CD4-positive, alpha-beta T cell treated with Interleukin-4 for 1 hour (primary cell): Measurements from ENCODE around the gene MUC5B.
"Not testable (repeated sequence)": the region's sequence is repeated elsewhere in the genome, so short reads cannot be mapped to it uniquely, and the experiment has no call there.

ENCODE experiments used
- DNase-seq, 2 donors: peaks; one replicate each; pipeline ENCODE4 v3.0.0-alpha.2; 2020 to 2022

MUC5B gene

DNA sequence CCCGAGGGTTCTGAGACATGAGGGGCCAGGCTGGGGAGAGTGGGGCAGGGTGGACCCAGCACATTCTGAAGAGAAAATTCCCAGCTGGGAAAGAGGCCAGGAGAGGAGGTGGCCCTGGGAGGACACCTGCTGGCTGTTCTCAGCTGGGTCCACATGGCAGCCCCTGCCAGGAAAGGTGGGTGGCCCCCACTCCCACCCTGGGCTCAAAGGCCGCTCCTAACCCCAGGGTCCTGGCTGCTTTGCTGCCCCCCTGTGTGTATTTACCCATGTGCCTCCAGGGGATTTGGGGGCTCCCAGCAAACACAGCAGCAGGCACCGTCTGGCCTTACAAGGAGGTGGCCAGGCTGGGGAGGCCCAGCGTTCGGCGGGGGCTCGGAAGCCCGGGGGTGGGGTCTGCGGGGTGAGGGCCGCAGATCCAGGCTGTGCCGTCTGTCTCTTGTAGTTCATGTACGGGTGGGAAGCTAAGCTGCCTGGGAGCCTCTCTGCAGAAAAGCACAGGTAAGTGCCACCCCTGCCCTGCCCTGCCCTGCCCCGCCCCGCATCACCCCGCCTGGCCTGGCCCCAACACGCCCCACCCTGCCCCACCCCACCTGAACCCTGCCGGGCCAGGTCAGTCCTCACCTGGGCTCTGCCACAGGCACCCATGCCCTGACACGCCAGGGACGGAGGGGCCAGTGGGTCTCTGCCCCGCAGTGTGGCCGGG, 10.6 kb downstream of the MUC5B start:
- no peak for DNase-seq

DNA sequence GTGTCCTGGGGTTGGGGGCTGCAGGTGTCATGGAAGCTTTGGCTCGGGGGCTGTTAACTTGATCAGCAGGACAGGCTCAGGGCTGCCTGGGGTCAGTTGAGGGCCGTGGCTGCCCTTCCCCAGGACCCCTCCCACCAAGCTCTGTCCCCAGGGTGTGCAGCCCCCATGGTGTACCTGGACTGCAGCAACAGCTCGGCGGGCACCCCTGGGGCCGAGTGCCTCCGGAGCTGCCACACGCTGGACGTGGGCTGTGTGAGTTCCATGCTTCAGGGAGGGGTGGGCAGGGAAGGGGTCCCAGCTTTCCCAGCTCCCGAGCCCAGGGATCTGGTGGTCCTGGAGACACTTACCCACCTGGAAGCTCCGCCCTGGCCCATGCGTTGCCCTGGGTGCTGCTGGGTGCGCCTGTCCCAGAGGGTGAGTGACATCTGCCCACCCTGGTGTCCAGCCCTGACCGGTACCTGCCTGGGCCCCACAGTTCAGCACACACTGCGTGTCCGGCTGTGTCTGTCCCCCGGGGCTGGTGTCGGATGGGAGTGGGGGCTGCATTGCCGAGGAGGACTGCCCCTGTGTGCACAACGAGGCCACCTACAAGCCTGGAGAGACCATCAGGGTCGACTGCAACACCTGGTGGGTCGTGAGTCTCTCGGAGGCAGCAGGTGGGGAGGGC, 11.3 kb downstream of the MUC5B start:
- DNase-seq: no peak

DNA sequence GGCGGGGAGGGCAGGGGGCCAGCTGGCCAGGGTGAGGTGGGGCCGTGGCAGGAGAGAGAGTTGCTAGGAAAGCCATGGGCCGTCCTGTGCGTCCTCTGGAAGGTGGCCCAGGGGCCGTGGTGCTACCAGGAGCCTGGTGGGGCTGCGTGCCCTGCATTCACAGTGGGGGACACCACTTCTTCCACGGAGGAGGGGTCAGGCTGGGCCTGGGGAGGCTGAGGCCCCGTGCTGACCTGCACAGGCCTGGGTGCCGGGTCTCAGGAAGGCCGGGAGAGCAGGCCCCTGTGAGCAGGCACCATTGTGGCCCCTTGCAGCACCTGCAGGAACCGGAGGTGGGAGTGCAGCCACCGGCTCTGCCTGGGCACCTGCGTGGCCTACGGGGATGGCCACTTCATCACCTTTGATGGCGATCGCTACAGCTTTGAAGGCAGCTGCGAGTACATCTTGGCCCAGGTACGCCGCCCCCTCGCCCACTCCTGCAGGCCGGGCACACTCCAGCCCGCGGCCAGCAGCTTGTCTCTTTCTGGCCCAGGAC, 12.0 kb downstream of the MUC5B start:
- no peak for DNase-seq

DNA sequence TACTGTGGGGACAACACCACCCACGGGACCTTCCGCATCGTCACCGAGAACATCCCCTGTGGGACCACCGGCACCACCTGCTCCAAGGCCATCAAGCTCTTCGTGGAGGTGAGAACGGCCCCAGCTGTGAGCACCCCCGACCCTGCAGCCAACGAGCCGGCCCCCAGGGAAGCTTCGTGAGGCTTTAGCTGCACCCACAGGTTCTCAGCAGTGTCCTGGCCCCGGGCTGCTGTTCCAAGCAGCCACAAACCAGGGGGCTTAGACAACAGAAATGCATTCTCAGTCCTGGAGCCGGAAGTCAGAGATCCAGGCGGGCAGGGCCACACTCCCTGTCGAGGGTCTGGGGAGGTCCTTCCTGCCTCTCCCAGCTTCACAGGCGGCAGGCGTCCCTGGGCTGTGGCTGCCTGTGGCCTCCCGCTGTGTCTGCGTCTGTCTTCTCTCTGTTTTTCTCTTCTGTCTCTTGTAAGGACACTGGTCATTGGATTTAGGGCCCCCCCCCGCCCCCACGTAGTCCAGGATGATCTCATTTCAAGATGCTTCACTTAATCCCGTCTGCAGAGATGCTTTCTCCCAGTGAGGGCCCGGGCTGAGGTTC, 12.5 kb downstream of the MUC5B start:
- no peak for DNase-seq

DNA sequence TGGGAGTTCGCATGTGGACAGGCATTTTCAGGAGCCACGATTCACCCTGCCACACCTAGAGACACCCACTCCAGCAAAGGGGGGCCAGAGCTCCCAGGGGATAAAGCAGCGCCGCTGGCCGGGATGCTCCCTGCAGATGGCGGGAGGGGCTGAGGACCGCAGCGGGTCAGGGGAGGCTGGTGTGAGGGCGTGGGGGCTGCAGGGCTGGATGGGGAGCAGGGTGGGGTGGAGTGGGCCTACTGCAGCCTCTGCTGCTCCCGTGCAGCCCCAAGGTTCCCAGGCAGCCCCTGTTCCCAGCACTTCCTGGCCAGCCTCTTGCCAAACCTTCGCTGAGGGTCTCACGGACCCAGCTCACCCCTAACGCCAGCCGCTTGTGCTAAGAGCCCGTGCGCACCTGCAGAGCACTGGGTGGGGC, 13.0 kb downstream of the MUC5B start:
- no peak for DNase-seq

DNA sequence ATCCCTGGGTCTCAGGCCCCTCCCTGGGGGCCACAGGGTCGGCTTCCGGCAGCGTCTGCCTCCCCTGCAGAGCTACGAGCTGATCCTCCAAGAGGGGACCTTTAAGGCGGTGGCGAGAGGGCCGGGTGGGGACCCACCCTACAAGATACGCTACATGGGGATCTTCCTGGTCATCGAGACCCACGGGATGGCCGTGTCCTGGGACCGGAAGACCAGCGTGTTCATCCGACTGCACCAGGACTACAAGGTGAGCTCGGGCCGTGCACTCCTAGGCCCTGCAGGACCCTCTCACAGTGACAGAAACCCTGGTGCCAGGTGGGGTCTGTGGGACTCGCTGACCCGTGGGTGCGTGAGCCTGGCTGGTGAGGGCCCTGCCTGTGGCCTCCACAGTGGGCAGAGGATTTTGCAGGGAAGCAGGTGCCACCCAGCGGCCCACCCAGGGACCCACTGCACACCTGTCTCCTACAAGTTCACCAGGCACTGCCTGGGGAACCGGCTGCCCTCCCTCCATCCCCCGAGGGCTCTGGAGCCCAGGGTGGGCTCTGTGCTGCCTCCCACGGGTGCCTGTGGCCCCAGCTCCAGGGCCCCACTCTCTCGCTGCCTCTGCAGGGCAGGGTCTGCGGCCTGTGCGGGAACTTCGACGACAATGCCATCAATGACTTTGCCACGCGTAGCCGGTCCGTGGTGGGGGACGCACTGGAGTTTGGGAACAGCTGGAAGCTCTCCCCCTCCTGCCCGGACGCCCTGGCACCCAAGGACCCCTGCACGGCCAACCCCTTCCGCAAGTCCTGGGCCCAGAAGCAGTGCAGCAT, 13.7 kb downstream of the MUC5B start:
- no peak for DNase-seq

DNA sequence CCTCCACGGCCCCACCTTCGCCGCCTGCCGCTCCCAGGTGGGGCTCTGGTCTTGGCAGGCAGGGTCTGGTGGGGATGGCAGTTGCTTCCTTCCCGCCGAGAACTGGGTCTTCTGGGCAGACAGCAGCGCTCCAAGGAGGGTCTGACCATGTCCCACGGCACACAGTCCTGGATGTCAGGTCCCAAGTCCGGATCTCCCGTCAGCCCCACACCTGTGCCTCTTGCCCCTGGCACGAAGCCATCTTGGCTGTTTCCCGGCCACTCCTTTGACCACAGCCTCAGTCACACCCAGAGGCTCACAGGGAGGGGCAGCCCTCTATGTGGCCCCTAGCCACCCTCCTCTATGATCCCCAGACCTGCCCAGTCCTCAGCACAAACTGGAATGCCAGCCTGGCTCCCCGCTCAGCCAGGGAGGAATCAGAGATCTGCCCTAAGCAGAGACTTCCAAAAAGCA, 14.3 kb downstream of the MUC5B start:
- no peak for DNase-seq

DNA sequence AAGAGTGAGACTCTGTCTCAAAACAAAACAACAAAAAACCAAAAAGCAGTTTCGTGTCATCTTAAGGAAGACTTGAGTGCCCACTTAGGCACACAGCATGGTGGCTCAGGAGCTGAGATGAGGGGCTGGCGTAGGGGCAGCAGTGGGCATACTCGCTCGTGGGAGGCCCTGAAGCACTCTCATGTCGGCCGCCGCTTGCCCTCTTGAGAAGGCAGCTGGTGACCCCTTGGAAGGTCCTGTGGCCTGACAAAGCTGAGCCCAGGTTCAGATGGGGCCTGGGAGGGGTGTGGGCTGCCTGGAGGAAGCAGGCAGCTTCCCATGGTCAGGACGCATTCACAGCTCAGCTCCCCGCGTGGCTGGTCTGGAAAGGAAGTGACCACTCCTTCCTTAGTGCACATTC, 15.0 kb downstream of the MUC5B start:
- no peak for DNase-seq

DNA sequence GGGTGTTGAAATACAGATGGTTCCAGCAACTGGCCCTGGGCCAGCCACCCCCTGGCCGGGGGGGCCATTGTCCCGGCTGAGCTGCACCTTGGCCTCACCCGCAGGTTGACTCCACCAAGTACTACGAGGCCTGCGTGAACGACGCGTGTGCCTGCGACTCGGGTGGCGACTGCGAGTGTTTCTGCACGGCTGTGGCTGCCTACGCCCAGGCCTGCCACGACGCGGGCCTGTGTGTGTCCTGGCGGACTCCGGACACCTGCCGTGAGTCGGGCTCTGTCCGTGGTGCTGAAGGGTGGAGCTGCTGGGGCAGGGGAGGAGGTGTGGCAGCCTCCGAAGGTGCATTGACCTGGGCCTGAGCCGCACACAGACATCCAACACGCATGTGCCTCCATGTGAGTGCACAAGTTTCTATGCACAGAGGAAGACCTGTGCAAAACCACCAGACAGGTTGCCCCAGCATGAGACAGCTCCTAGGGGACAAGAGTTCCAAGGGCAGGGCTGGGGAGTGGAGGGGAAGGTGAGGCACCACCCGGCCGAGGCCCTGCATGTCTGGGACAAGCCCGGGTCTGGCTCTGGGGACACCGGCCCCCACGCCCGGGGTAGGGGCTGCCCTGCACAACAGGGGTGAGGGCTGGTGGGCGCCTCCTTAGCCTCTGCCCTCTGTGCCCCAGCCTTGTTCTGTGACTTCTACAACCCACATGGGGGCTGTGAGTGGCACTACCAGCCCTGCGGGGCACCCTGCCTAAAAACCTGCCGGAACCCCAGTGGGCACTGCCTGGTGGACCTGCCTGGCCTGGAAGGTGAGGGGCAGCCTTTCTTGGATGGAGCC, 16.1 kb downstream of the MUC5B start:
- DNase-seq: no peak

DNA sequence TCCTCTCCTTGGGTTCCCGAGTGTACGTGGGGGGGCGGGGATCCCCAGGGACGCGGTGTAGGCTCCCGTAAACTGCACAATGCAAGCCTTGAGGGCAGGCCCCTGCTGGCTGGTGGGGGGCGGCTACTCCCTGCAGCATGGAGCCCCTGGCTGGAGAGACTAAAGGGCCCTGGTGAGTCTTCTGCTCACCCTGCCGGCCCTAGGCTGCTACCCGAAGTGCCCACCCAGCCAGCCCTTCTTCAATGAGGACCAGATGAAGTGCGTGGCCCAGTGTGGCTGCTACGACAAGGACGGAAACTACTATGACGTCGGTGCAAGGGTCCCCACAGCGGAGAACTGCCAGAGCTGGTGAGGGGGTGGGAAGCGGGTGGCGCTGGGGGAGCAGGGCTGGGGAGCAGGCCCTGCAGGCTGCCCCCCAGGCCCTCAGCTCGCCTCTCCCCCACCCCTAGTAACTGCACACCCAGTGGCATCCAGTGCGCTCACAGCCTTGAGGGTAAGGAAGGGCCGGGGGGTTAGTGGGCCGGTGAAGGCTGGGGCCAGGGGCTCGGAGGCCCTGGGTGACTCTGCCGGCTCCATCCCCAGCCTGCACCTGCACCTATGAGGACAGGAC, 16.8 kb downstream of the MUC5B start:
- no peak for DNase-seq

DNA sequence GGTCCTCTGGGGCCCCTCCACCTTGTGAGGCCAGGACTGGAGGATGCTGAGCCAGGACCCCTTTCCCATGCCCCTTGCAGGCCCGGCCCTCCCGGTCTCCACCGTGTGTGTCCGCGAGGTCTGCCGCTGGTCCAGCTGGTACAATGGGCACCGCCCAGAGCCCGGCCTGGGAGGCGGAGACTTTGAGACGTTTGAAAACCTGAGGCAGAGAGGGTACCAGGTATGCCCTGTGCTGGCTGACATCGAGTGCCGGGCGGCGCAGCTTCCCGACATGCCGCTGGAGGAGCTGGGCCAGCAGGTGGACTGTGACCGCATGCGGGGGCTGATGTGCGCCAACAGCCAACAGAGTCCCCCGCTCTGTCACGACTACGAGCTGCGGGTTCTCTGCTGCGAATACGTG, 17.9 kb downstream of the MUC5B start:
- no peak for DNase-seq

DNA sequence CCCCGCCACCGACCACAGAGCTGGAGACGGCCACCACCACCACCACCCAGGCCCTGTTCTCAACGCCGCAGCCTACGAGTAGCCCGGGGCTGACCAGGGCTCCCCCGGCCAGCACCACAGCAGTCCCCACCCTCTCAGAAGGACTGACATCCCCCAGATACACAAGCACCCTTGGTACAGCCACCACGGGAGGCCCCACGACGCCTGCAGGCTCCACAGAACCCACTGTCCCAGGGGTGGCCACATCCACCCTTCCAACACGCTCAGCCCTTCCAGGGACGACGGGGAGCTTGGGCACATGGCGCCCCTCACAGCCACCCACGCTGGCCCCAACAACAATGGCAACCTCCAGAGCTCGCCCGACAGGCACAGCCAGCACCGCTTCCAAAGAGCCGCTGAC, 18.8 kb downstream of the MUC5B start:
- no peak for DNase-seq

DNA sequence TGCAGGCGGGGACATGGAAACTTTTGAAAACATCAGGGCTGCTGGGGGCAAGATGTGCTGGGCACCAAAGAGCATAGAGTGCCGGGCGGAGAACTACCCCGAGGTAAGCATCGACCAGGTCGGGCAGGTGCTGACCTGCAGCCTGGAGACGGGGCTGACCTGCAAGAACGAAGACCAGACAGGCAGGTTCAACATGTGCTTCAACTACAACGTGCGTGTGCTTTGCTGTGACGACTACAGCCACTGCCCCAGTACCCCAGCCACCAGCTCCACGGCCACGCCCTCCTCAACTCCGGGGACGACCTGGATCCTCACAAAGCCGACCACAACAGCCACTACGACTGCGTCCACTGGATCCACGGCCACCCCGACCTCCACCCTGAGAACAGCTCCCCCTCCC, 19.4 kb downstream of the MUC5B start:
- no peak for DNase-seq

DNA sequence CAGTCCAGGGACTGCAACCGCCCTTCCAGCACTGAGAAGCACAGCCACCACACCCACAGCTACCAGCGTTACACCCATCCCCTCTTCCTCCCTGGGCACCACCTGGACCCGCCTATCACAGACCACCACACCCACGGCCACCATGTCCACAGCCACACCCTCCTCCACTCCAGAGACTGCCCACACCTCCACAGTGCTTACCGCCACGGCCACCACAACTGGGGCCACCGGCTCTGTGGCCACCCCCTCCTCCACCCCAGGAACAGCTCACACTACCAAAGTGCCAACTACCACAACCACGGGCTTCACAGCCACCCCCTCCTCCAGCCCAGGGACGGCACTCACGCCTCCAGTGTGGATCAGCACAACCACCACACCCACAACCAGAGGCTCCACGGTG, 19.9 kb downstream of the MUC5B start:
- DNase-seq: not testable (repeated sequence)

DNA sequence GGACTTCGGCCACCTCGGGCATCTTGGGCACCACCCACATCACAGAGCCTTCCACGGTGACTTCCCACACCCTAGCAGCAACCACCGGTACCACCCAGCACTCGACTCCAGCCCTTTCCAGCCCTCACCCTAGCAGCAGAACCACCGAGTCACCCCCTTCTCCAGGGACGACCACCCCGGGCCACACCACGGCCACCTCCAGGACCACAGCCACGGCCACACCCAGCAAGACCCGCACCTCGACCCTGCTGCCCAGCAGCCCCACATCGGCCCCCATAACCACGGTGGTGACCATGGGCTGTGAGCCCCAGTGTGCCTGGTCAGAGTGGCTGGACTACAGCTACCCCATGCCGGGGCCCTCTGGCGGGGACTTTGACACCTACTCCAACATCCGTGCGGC, 20.7 kb downstream of the MUC5B start:
- not testable (repeated sequence) for DNase-seq

DNA sequence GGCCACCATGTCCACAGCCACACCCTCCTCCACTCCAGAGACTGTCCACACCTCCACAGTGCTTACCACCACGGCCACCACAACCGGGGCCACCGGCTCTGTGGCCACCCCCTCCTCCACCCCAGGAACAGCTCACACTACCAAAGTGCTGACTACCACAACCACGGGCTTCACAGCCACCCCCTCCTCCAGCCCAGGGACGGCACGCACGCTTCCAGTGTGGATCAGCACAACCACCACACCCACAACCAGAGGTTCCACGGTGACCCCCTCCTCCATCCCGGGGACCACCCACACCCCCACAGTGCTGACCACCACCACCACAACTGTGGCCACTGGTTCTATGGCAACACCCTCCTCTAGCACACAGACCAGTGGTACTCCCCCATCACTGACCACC, 21.7 kb downstream of the MUC5B start:
- not testable (repeated sequence) for DNase-seq

DNA sequence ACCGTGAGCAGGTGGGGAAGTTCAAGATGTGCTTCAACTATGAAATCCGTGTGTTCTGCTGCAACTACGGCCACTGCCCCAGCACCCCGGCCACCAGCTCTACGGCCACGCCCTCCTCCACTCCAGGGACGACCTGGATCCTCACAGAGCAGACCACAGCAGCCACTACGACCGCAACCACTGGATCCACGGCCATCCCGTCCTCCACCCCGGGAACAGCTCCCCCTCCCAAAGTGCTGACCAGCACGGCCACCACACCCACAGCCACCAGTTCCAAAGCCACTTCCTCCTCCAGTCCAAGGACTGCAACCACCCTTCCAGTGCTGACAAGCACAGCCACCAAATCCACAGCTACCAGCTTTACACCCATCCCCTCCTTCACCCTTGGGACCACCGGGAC, 22.9 kb downstream of the MUC5B start:
- DNase-seq: not testable (repeated sequence)

DNA sequence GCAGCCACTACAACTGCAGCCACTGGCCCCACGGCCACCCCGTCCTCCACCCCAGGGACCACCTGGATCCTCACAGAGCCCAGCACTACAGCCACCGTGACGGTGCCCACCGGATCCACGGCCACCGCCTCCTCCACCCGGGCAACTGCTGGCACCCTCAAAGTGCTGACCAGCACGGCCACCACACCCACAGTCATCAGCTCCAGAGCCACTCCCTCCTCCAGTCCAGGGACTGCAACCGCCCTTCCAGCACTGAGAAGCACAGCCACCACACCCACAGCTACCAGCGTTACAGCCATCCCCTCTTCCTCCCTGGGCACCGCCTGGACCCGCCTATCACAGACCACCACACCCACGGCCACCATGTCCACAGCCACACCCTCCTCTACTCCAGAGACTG, 23.4 kb downstream of the MUC5B start:
- not testable (repeated sequence) for DNase-seq

DNA sequence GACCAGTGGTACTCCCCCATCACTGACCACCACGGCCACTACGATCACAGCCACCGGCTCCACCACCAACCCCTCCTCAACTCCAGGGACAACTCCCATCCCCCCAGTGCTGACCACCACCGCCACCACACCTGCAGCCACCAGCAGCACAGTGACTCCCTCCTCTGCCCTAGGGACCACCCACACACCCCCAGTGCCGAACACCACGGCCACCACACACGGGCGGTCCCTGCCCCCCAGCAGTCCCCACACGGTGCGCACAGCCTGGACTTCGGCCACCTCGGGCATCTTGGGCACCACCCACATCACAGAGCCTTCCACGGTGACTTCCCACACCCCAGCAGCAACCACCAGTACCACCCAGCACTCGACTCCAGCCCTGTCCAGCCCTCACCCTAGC, 24.2 kb downstream of the MUC5B start:
- not testable (repeated sequence) for DNase-seq

DNA sequence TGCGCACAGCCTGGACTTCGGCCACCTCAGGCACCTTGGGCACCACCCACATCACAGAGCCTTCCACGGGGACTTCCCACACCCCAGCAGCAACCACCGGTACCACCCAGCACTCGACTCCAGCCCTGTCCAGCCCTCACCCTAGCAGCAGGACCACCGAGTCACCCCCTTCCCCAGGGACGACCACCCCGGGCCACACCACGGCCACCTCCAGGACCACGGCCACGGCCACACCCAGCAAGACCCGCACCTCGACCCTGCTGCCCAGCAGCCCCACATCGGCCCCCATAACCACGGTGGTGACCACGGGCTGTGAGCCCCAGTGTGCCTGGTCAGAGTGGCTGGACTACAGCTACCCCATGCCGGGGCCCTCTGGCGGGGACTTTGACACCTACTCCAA, 26.1 kb downstream of the MUC5B start:
- DNase-seq: not testable (repeated sequence)

DNA sequence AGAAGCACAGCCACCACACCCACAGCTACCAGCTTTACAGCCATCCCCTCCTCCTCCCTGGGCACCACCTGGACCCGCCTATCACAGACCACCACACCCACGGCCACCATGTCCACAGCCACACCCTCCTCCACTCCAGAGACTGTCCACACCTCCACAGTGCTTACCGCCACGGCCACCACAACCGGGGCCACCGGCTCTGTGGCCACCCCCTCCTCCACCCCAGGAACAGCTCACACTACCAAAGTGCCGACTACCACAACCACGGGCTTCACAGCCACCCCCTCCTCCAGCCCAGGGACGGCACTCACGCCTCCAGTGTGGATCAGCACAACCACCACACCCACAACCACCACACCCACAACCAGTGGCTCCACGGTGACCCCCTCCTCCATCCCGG, 27.5 kb downstream of the MUC5B start:
- DNase-seq: not testable (repeated sequence)
